Astrocyte of the cerebellum (primary cell): Measurements from ENCODE around the gene PLXDC2.

Experiments used
- DNase-seq: peaks from one replicate; pipeline ENCODE4 v3.0.0-alpha.2; 2011; ENCODE audit warnings: low read depth
- H3K4me3 ChIP-seq: 2 replicates; pipeline ENCODE4 v1.5.1; 2011; ENCODE audit warnings: mild to moderate bottlenecking, low read depth, low read length, moderate library complexity
- CTCF ChIP-seq: IDR thresholded peaks from 2 replicates; pipeline ENCODE4 v1.5.1; 2012; ENCODE audit warnings: low read length, low read depth, moderate library complexity, mild to moderate bottlenecking; ENCODE audit errors: missing control alignments
- in situ Hi-C: cut with HindIII; loops from 2 replicates; pipeline ENCODE4 v1.10.0; 2017; ENCODE audit warnings: low sequenced_read_pairs

PLXDC2 gene

GRCh38 chr10:19961076-19962053 is 145.1 kb downstream of the PLXDC2 start:
- DNase-seq, result no peak
- in situ Hi-C loops, result no loop called here
- no peak overlapping the region for H3K4me3 ChIP-seq
- no peak for TF ChIP-seq CTCF

- no peak overlapping the region for H3K4me3 ChIP-seq
- no peak for DNase-seq
- no peak for TF ChIP-seq CTCF
- in situ Hi-C loops, result no loop called here
These were observed 148.4 kb downstream of the PLXDC2 start for GRCh38 chr10:19964625-19965024.

GRCh38 chr10:19966751-19967150 is 150.5 kb downstream of the PLXDC2 start:
- no peak for TF ChIP-seq CTCF
- in situ Hi-C loops, result no loop called here
- DNase-seq, result no peak
- no peak overlapping the region for H3K4me3 ChIP-seq

GRCh38 chr10:19967981-19968380 is 151.7 kb downstream of the PLXDC2 start:
- no peak for DNase-seq
- H3K4me3 ChIP-seq, result no peak overlapping the region
- no peak for TF ChIP-seq CTCF
- in situ Hi-C loops, result no loop called here

- H3K4me3 ChIP-seq, result no peak overlapping the region
- in situ Hi-C loops, result no loop called here
- no peak for TF ChIP-seq CTCF
- no peak for DNase-seq
These were observed 152.5 kb downstream of the PLXDC2 start for GRCh38 chr10:19968745-19969144.

GRCh38 chr10:19970256-19970655 is 154.0 kb downstream of the PLXDC2 start:
- DNase-seq, result no peak
- no peak overlapping the region for H3K4me3 ChIP-seq
- in situ Hi-C loops, result no loop called here
- no peak for TF ChIP-seq CTCF
